WTC11 (cell line): ENCODE data around the gene GPR34. TPM values are rescaled to one million over a fixed set of nuclear protein-coding genes. Genes with fewer than 3 reads are reported as not detected.

Experiments used
- ZNF425 ChIP-seq: fragments of 250-450 bp; sonication (Bioruptor Pico); conservative IDR thresholded peaks from 2 replicates; pipeline ENCODE4 v1.9.0; 2021; ENCODE audit warnings: mild to moderate bottlenecking
- total RNA-seq: library from RNA; stranded (reverse); gene quantifications from 3 replicates; pipeline ENCODE4 v1.2.3, GENCODE V29; 2021

The GPR34 gene
- total RNA-seq, 1 experiment from 2014 or later, result not detected

- TF ChIP-seq ZNF425, result no peak
These were observed 51.1 kb downstream of the GPR34 start (continued) for GRCh38 chrX:41739871-41740270.

Other genes with a start within 250 kb of the GPR34 start
- 0.09 TPM in 1 of 3 replicates, not detected in the others for gene NYX, start 241.6 kb upstream of the GPR34 start, total RNA-seq
- not detected in 3 replicates for gene GPR82, start 35.2 kb downstream of the GPR34 start, total RNA-seq
- gene CASK, start 234.6 kb downstream of the GPR34 start, total RNA-seq, result 54.0 to 54.6 TPM (median 54.4 TPM) in 3 replicates